Stimulated activated CD4-positive, alpha-beta T cell treated with anti-CD3 and anti-CD28 coated beads, Interleukin-15, amount 100 ng/mL, for 48 hours (primary cell): ENCODE data around the gene ZMIZ1.

ENCODE experiments used
- DNase-seq, 2 donors: peaks; one replicate each; pipeline ENCODE4 v3.0.0-alpha.2; 2020; ENCODE audit warnings: low read depth in 2 of 2

Gene ZMIZ1

GRCh38 chr10:79203014-79203644, 134.4 kb downstream of the ZMIZ1 start:
- DNase-seq: no peak

- no peak for DNase-seq
These were observed 135.1 kb downstream of the ZMIZ1 start for GRCh38 chr10:79203833-79204232.

- no peak for DNase-seq
These were observed 137.7 kb downstream of the ZMIZ1 start for GRCh38 chr10:79206300-79207095.

GRCh38 chr10:79207096-79207357, 138.3 kb downstream of the ZMIZ1 start:
- DNase-seq: no peak

GRCh38 chr10:79207726-79208125, 139.0 kb downstream of the ZMIZ1 start:
- DNase-seq: no peak

GRCh38 chr10:79208251-79208983, 139.7 kb downstream of the ZMIZ1 start:
- DNase-seq: no peak

GRCh38 chr10:79209340-79209739, 140.6 kb downstream of the ZMIZ1 start:
- DNase-seq: no peak

GRCh38 chr10:79209831-79210230, 141.1 kb downstream of the ZMIZ1 start:
- DNase-seq: no peak

GRCh38 chr10:79210672-79211071, 141.9 kb downstream of the ZMIZ1 start:
- DNase-seq: no peak

- no peak for DNase-seq
These were observed 142.8 kb downstream of the ZMIZ1 start for GRCh38 chr10:79211616-79212015.

- DNase-seq: no peak
These were observed 146.8 kb downstream of the ZMIZ1 start for GRCh38 chr10:79215531-79215930.

GRCh38 chr10:79219322-79219957, 150.7 kb downstream of the ZMIZ1 start:
- DNase-seq: no peak

GRCh38 chr10:79220307-79220706, 151.5 kb downstream of the ZMIZ1 start:
- DNase-seq: no peak

- no peak for DNase-seq
These were observed 152.6 kb downstream of the ZMIZ1 start for GRCh38 chr10:79221110-79222051.

- no peak for DNase-seq
These were observed 153.4 kb downstream of the ZMIZ1 start for GRCh38 chr10:79222186-79222585.

- DNase-seq: no peak
These were observed 154.6 kb downstream of the ZMIZ1 start for GRCh38 chr10:79223091-79224048.

- DNase-seq: no peak
These were observed 155.6 kb downstream of the ZMIZ1 start for GRCh38 chr10:79224263-79224949.

GRCh38 chr10:79224992-79225391, 156.2 kb downstream of the ZMIZ1 start:
- no peak for DNase-seq

- DNase-seq: no peak
These were observed 157.9 kb downstream of the ZMIZ1 start for GRCh38 chr10:79226391-79227245.
